Dermis microvascular lymphatic vessel endothelial cell (primary cell): Measurements from ENCODE around the gene TPPP. TPM values are rescaled to one million over a fixed set of nuclear protein-coding genes. Genes with fewer than 3 reads are reported as not detected.
"Not testable (repeated sequence)": the region's sequence is repeated elsewhere in the genome, so short reads cannot be mapped to it uniquely, and the experiment has no call there.

Experiments
- DNase-seq, 2 donors: peaks; one replicate each; pipeline versions ENCODE4 v3.0.0 to v3.0.0-alpha.2; 2010; ENCODE audit warnings: low read depth in 2 of 2
- total RNA-seq: library from RNA; depleted of rRNA; stranded (reverse); fragments of >200 nt; gene quantifications from 2 replicates; pipeline ENCODE4 v1.2.1, GENCODE V29; 2014

TPPP gene
- total RNA-seq, 1 donor from 2014 or later: 0.13 TPM

DNA sequence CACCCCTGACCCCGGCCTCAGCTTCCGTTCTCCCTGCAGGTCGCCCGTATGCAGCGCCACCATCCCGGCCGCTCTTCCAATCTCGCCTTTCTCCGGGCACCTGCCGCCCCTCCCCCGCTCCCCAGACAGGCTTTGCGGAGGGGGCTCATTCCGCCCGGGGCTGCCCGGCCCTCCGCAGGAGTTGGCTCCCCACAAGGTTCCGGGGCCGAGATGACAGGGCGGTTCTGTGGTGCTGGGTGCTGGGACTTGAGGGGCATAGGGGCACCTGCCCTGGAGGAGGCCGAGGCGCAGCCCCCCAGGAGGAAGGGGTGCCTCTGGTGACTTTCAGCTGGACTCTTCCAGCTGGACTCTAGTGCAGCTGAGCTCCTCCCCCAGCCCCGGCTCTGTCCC, 885 bp upstream of the TPPP start:
- DNase-seq: not testable (repeated sequence)

DNA sequence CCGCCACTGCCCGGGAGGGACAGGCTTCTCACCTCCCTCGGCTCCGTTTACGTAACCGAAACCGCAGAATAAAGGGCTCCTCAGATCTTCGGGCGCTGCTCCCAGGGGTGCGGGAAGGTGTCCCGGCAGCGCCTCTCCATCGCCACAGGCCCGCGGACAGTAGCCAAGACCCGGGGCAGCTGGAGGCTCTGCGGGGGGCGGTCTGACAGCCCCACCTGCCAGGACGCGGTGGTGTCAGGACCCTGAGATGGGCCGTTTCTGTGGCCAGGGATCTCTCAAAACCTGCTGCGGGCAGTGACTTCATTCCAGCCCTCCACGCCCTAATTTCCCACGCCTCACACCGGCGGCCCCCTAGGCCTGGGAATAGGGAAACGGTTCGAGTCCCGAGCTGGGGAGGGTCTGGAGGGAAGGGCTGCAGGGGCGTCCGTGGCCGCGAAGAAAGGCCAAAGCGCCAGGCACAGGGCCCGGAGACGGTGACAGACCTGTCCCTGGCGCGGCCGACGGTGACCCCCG, 567 bp downstream of the TPPP start:
- not testable (repeated sequence) for DNase-seq

DNA sequence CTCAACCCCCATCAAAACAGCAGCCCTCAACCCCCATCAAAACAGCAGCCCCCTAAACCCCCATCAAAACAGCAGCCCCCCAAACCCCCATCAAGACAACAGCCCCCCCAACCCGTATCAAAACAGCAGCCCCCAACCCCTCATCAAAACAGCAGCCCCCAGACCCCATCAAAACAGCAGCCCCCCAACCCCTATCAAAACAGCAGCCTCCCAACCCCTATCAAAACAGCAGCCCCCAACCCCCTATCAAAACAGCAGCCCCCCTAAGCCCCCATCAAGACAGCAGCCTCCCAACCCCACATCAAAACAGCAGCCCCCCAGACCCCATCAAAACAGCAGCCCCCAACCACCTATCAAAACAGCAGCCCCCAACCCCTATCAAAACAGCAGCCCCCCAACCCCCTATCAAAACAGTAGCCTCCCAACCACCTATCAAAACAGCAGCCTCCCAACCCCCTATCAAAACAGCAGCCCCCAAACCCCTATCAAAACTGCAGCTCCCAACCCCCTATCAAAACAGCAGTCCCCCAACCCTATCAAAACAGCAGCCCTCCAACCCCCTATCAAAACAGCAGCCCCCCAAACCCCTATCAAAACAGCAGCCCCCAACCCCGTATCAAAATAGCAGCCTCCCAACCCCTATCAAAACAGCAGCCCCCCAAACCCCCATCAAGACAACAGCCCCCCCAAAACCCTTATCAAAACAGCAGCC, 1.2 kb downstream of the TPPP start:
- DNase-seq: no peak

DNA sequence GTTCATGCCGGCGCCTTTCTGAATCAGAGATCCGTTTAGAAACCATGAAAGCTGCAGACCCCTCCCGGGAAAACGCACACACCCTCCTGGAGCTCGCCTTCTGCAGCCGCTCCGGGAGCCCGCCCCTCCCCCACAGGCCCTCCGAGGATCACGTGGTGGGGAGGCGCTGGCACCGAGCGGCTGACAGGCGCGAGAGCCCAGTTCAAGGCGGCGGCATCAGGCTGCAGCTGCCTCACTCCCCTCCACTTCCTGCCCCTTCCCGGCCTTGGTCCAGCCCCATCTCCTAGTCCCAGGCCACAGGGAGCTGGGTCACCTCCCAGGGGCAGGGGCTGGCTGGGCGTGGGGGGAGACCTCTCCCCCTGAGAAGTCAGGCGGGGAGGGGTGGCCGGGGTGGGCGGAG, 2.1 kb downstream of the TPPP start:
- DNase-seq: not testable (repeated sequence)

DNA sequence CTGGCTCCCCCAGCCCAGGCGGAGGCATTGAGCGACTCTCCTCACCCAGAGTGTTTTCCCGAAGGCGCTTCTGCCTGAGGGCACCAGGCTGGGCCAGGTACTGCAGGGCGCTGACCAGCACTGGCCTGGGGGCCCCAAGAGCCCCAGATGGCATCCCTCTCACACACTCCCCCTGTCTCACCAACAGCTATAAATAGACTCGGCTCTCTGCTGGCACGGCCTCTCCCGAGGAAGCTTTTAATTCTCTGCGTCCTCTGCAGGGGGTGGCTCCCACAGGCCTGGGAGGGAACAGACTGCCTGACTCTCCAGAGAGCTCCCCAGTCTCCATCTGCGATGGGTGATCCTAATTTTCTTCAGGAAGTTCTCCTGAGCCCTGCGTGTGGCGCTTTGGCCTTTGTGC, 2.9 kb downstream of the TPPP start:
- not testable (repeated sequence) for DNase-seq

DNA sequence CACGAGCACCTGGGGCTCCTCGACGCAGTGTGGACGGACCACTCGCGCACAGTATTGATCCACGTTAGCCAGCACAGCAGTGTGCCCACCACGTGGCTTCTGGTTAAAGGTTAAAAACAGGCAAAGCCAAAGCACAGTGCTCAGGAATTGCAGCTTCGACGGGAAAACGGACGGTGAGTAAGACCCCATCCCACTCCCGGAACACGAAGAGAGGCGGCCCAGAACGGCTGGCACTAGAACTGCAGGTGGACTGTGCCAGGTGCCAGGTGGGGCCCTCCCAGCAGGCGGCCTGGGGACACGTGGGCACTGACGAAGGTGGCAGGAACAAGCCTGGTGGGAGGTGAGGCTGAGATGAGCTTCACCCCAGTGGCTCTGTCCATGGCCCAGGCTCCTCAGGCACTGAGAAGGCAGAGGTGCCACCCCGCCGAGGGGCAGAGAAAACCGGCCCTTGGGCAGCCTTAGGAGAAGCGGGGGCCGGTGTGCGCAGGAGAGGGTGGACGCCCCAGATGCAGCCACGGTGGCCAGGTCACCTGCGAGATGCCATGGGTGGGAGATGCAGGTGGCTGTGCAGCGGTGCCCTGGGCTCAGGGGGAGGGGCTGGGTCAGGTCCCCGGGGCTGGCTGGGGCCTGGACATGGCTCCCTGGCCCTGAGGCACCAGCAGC, 4.7 kb downstream of the TPPP start:
- not testable (repeated sequence) for DNase-seq

DNA sequence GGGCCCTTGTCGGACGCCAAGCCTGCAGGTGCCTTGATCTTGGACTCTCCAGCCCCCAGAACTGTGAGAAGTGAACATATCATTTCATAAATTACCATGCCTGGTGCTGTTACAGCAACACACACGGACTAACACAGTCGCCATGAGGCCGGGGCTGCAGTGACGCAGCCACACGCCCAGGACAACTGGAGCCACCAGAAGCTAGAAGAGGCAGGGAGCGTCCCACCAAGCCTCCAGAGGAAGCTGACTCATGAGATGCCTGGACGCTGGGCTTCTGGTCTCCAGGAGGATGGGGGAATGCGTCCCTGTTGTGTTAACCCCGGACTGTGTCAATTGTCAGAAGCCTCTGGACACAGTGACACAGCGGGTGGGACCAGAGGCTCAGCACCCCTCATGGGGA, 6.2 kb downstream of the TPPP start:
- DNase-seq: not testable (repeated sequence)

DNA sequence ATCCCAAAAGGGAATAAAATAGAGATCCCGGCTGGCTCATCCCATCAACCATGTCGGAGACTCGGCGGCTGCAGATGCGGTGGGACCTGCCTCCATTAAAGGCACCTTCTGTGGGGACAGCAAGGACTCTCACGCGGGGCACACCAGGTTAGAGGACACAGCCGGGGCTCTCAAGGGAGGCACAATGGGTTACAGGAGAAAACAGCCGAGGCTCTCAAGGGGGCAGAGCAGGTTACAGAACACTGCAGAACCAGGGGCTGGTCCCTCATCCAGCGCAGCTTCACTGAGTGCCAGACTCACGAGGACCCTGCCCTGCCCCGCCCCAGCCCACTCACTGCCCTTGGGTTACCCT, 7.0 kb downstream of the TPPP start:
- not testable (repeated sequence) for DNase-seq

DNA sequence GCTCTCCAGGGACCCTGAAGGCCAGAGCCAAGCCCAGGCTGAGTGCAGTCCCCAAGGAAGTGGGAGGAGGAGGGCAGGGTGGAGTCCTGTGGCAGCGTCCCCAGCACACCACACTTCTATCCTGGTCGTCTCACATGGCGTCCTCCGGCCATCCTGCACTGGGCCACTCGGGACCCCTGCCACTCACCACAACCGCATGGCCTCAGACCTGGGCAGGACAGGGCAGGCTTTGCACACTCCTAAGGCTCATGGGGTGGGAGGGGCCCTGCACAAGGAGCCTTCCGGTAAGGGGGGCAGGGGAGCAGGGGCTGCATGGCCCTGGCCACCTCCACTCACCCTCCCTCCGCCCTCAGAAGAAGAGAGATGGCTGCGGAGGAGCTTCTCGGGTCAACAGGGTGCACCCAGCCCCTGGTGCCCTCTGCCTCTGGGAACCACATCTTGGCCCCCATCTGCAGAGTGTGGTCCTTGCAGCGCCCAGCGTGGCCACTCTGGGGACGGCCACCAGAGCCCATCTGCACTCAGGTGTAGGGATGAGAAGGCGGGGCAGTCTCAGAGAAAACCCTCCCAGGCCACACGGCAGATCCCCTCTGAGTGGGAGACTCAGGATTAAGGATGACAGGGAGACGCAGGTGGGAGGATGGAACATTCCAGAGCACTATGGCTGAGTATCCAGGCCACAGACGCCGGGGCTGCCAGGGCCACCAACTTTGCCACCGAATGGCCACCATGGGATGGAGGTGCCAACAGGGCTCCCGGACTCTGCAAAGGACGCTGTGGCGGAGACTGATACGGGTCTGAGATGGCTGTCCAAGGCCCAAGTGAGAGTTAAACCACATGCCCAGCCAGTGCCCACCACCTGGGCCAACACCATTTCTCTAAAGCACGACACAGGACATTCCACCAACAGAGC, 7.6 kb downstream of the TPPP start:
- DNase-seq: no peak

DNA sequence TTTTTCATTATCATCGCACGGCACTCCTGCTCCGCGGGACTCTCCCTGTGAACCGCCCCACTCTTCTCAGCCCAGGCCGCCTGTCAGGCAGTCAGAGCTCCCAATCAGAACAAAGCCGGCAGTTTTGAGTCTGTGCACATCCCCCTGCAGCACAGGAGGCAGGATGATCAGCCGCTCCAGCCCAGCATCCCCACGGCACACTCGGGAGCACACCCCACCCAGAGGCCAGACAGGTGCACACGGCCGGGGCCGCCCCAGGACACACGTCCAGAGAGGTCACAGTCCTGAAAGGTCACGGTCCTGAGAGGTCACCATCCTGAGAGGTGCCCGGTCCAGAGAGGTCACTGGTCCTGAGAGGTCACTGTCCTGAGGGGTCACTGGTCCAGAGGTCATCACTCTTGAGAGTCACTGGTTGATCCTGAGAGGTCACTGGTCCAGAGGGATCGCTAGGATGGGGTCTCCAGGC, 8.4 kb downstream of the TPPP start:
- DNase-seq: no peak

DNA sequence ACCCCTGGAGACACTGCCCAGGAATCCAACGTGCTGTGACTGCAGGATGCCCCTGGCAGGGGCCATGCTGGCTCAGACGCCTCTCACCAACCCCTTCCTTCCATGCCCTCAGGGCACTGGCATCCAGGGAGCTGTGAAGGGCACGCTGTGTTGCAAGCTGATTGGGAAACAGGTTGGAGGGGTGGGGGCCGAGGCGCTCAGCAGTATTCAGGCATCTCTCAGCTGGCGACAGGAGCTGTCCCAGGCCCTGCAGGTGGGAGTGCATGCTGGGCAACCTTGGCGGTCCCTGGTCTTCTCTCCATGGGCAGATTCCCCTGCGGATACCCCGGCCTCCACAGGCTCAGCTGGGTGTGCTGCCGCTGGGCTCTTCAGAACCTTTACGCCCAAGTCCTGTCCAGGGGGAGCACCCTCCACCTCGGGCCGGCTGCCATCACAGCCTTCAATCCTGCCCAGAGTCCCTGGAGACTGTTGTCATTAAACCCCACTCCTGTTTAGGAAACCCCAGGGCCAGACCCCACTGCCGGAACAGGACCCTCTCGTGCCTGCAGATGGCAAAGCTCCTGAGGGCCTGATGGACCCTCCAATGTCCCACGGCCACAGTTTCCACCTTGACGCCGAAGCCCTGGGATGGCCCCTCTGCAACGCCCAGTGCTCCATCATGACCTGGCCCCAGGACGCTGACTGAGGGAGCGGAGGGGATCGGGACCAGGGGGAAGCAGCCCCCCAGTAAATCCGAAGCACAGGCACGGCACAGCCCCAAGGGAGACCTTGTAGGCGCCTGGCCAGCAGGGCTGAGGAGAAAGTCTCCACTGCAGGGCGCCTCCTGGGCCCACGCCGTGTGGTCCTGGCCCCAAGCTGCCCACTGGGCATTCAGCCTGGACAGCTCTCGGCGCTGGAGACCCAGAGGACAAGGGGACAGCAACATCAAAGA, 9.3 kb downstream of the TPPP start:
- DNase-seq: no peak

DNA sequence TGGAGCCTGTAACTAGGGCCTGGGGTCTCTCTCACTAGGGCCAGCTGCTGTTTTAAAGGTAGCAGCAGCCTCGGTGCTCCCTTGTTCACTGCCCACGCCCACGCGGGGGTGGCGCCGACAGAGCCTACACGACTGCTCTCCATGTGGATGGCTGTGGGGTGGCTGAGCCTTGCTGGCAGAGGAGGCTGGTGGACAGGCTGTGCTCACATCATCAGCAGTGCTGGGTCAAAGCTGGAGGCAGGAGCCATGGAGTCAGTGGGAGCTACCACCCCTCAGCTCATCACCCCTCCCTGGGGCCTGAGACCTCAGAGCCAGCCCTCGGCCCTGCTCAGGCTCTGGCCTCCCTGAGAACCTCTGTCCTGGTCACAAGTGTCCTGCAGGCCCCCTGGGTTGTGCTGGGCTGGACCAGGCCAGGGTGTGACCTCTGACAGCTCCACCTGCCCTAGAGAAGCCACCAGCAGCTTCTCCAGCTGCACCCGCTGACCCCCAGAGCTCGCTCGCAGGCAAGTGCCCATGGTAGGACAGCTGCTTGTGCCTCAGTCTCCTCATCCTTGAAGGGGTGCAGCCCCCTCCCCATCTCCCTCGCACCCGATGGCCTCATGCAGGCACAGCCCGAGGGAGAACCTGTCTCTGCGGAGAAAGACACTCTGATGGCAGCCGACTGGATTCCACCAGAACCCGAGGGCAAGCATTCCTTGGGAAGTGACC, 10.3 kb downstream of the TPPP start:
- not testable (repeated sequence) for DNase-seq

DNA sequence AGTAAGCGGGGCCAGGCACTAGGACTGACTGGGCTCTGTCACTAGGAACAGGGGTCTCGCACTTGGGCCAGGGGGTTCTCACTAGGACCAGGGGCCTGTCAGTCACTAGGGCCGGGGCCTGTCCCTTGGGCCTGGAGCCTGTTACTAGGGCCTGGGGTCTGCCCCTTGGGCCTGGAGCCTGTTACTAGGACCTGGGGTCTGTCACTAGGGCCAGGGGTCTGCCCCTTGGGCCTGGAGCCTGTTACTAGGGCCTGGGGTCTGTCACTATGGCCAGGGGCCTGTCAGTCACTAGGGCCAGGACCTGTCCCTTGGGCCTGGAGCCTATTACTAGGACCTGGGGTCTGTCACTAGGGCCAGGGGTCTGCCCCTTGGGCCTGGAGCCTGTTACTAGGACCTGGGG, 10.9 kb downstream of the TPPP start:
- DNase-seq: not testable (repeated sequence)

DNA sequence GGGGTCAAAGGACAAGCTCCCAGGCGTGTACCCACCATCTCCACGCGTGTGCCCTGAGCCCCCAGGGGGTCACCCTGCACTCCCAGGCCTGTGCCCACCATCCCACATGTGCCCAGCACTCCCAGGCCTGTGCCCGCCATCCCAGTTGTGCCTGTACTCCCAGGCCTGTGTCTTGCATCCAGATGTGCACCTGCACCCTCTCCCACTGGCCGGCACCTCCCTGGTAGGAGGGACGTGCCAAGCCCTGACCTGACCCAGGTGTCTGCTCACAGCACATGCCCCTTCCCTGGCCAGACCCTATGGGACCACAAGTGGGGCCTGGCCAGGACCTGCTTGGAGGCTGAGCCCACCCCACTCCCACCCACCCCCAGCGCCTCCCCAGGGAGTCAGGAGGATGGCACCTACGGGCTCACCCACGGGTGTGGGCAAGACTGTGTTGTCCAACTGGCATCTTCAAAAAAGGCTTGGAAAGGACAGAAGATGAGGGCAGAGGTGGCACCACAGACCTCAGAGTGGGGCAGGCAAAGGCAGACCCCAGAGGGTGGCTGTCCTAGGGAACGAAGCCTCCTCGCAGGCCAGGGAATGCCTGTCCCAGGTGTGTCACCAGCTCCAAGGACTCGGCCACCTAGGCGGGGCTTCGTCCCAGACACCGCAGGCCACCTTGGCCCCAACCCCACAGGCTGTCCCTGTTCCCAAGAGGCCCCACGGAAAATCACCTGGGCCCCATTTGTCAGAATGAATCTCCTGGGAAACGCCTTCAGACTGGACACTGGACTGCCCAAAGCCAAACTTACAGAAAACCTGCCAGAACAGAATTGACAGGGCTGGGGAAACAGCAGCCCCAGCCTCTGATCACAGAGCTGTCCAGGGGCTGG, 11.6 kb downstream of the TPPP start:
- not testable (repeated sequence) for DNase-seq

DNA sequence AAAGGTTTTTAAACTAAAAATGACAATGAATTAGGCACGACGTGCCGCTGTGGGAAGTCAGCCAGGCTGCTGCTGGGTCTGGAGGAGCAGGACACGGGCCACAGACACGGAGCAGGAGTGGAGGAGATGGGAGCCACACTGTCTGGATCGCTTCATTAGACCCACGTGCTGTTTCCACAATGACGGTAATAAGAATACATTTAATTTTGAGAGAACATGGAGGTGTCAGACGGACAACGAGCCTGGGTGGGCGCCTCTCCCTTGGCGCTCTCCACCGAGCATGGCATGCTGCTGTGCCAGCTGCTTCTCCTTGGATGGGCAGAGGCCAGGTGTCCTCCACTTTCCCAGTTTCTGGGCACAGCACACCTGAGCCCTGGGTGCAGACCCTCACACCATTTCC, 12.3 kb downstream of the TPPP start:
- DNase-seq: not testable (repeated sequence)

DNA sequence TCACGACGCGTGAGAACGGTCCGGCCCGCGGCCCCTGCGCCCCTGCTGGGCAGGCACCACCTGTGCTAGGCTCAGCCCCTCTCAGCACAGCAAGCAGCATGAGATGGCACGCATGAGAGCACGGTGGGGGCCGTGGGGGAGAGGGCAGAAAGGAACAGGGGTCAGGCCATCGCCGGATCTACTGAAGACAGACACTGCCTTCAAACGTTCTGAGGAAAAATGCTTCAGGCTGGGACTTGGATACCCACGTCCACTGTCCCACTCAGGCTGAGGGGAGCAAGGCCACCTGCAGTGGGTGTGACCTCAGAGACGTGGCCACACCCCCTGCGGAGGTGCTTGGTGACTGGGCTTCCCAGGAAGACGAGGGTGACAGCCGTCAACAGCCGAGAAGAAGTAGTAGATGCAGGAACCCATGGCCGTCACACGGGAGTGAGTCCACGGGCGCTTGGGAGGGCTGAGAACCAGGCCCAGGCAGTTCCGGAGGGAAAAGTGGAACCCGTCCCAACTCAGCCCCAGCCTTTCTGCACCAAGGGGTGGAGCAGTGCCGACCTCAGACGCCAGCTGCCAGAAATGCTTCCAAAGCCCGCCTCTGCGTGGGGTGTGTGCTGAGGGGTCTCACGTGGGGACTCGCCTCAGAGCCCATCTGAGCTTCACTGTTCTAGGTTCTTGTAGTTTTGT, 12.9 kb downstream of the TPPP start:
- DNase-seq: not testable (repeated sequence)

DNA sequence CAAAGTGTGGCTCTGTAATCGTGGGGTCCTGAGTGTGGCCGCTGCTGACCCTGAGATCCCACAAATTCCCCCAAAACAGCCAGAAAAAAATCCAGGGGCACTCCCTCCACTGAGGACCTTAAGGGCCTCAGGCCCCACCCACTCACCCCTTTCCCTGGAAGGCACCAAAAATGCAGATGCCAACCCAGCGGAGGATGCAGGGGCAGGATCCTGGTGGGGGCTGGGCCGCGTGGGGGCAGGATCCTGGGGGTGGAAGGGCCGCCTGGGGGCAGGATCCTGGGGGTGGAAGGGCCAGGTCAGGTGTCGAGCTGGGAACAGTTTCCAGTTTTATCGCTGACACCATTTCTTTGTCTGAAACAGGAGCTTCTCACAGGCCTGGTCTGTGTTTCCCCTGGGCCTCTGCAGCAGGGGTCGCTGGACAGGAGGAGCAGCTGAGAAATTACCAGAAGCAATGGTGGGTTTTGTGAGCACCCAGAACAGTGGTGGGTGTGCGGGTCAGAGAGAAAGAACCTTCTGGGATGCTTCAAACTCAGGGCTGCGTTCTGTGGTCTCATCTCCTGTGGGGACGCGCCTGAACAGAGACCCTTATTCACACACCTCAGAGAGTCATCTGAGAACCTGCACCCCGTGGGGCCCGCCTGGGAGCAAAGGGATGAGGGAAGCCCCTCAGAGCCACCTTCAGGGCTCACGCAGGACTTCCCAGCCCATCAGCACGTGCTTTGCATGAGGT, 13.8 kb downstream of the TPPP start:
- DNase-seq: not testable (repeated sequence)

DNA sequence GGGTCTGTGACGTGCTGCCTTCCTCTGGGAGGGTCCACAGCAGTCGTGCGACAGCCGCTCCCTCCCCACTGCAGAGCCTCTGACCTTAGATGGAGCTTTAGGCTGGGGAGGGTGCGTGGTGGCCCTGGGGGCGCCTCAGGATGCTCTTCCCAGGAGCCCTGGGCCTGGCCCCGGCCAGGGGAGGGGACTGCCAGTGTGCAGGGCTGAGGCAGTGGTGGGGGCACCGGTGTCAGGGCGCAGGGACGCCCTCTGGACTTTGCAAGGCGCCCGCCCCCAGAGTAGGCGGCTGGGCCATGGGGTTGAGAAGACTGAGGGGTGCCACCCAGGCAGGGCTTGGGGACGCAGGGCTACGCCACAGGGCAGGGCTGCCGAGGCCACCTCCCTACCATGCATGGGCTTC, 14.6 kb downstream of the TPPP start:
- DNase-seq: not testable (repeated sequence)
